Prostate gland (tissue), 2 donors: ENCODE data around the gene OPN4.

Experiments
- POLR2A ChIP-seq: fragments of 450-650 bp; IDR thresholded peaks from one replicate; pipeline ENCODE4 v1.6.1; 2016; ENCODE audit warnings: antibody characterized with exemption, mild to moderate bottlenecking
- POLR2AphosphoS5 ChIP-seq: sonication (generic); formaldehyde crosslinking; IDR thresholded peaks from one replicate; pipeline ENCODE4 v1.6.1; 2017; ENCODE audit warnings: antibody characterized with exemption
- TF ChIP-seq, protein P1 (sequence below), 4 experiments: fragments of 200-600 bp in 2 of 4; fragments of 450-650 bp in 2 of 4; sonication (generic) in 2 of 4; IDR thresholded peaks; 1 replicate in 3 of 4; 2 replicates in 1 of 4; pipeline ENCODE4 v1.5.1; 2016 to 2019; ENCODE audit warnings: antibody characterized with exemption in 4 of 4, mild to moderate bottlenecking in 2 of 4, moderate library complexity in 2 of 4

DNA sequence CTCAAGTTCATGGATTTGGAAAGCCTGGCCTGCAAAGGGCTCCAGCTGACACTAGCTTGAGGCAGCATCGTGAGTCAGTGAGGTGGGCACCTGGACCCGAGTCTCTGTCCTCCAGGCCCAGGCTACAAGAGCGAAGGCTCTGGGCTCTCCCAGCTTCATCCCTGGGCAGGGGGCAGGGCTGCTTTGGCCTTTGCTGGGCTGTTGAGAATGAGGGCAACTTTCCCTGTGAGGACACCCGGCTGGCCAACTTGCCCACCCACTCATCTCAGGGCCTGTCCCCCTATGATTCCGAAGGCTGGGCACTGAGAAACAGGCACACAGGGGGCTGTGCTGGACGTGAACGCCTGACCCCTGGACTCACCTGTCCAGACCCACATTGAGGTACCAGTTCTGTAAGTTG, 38.3 kb downstream of the OPN4 start:
- TF ChIP-seq, protein P1, sequence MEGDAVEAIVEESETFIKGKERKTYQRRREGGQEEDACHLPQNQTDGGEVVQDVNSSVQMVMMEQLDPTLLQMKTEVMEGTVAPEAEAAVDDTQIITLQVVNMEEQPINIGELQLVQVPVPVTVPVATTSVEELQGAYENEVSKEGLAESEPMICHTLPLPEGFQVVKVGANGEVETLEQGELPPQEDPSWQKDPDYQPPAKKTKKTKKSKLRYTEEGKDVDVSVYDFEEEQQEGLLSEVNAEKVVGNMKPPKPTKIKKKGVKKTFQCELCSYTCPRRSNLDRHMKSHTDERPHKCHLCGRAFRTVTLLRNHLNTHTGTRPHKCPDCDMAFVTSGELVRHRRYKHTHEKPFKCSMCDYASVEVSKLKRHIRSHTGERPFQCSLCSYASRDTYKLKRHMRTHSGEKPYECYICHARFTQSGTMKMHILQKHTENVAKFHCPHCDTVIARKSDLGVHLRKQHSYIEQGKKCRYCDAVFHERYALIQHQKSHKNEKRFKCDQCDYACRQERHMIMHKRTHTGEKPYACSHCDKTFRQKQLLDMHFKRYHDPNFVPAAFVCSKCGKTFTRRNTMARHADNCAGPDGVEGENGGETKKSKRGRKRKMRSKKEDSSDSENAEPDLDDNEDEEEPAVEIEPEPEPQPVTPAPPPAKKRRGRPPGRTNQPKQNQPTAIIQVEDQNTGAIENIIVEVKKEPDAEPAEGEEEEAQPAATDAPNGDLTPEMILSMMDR (IDR thresholded peaks at IDR 0.05): no peak
- no peak for TF ChIP-seq POLR2AphosphoS5
- TF ChIP-seq POLR2A: no peak
